Mucosa of stomach (tissue), 1 donor: ENCODE results near the gene ADAMTS13.

Source experiments
- H3K27me3 ChIP-seq: one replicate; pipeline ENCODE4 v1.7.0; 2013; ENCODE audit warnings: mild to moderate bottlenecking, low read length; ENCODE audit not compliant: control insufficient read depth, insufficient read depth
- H3K36me3 ChIP-seq: one replicate; pipeline ENCODE4 v1.7.0; 2013; ENCODE audit warnings: low read length; ENCODE audit not compliant: control insufficient read depth, insufficient read depth
- H3K4me1 ChIP-seq: one replicate; pipeline ENCODE4 v1.7.0; 2013; ENCODE audit warnings: mild to moderate bottlenecking, low read length; ENCODE audit not compliant: control insufficient read depth, insufficient read depth
- H3K4me3 ChIP-seq: one replicate; pipeline ENCODE4 v1.7.0; 2013; ENCODE audit warnings: low read length
- H3K9ac ChIP-seq: one replicate; pipeline ENCODE4 v1.7.0; 2013; ENCODE audit warnings: mild to moderate bottlenecking, low read length, moderate library complexity
- H3K9me3 ChIP-seq: one replicate; pipeline ENCODE4 v1.7.0; 2013; ENCODE audit warnings: mild to moderate bottlenecking, low read length, moderate library complexity; ENCODE audit not compliant: control insufficient read depth
- donor health status: Pancreatic carcinoma.

Gene ADAMTS13

GRCh38 chr9:133430244-133430643 lies 8.1 kb downstream of the ADAMTS13 start:
- peaks cover 18% of the 10 kb centered on the region for H3K4me1 ChIP-seq
- no peaks in the 10 kb centered on the region for H3K36me3 ChIP-seq
- no peaks in the 10 kb centered on the region for H3K9me3 ChIP-seq
- H3K27me3 ChIP-seq: peaks cover 3% of the 10 kb centered on the region
- no peak overlapping the region for H3K9ac ChIP-seq
- no peak overlapping the region for H3K4me3 ChIP-seq

GRCh38 chr9:133433351-133433843 lies 11.2 kb downstream of the ADAMTS13 start:
- Histone ChIP-seq H3K4me3 (no peak overlapping the region), H3K9ac (no peak overlapping the region), H3K27me3 (no peaks in the 10 kb centered on the region), H3K4me1 (no peaks in the 10 kb centered on the region), H3K9me3 (no peaks in the 10 kb centered on the region), H3K36me3 (no peaks in the 10 kb centered on the region)

GRCh38 chr9:133436681-133437080 lies 14.5 kb downstream of the ADAMTS13 start:
- no peaks in the 10 kb centered on the region for H3K9me3 ChIP-seq
- no peaks in the 10 kb centered on the region for H3K36me3 ChIP-seq
- H3K9ac ChIP-seq: no peak overlapping the region
- no peaks in the 10 kb centered on the region for H3K4me1 ChIP-seq
- no peaks in the 10 kb centered on the region for H3K27me3 ChIP-seq
- H3K4me3 ChIP-seq: no peak overlapping the region

- Histone ChIP-seq H3K4me1 (no peaks in the 10 kb centered on the region), H3K4me3 (no peak overlapping the region), H3K27me3 (no peaks in the 10 kb centered on the region), H3K36me3 (no peaks in the 10 kb centered on the region), H3K9me3 (no peaks in the 10 kb centered on the region), H3K9ac (no peak overlapping the region)
Measured at GRCh38 chr9:133437753-133438531, 15.8 kb downstream of the ADAMTS13 start.

GRCh38 chr9:133439337-133439736 lies 17.2 kb downstream of the ADAMTS13 start:
- Histone ChIP-seq H3K9ac (no peak overlapping the region), H3K4me3 (no peak overlapping the region), H3K4me1 (no peaks in the 10 kb centered on the region), H3K27me3 (no peaks in the 10 kb centered on the region), H3K9me3 (no peaks in the 10 kb centered on the region), H3K36me3 (no peaks in the 10 kb centered on the region)

- Histone ChIP-seq H3K4me3 (no peak overlapping the region), H3K27me3 (no peaks in the 10 kb centered on the region), H3K4me1 (no peaks in the 10 kb centered on the region), H3K9me3 (no peaks in the 10 kb centered on the region), H3K9ac (no peak overlapping the region), H3K36me3 (no peaks in the 10 kb centered on the region)
Measured at GRCh38 chr9:133440874-133441273, 18.7 kb downstream of the ADAMTS13 start.

GRCh38 chr9:133441571-133441970 lies 19.4 kb downstream of the ADAMTS13 start:
- H3K4me3 ChIP-seq: no peak overlapping the region

GRCh38 chr9:133443248-133443647 lies 21.1 kb downstream of the ADAMTS13 start:
- H3K4me1 ChIP-seq: peaks cover under 1% of the 10 kb centered on the region
- H3K36me3 ChIP-seq: no peaks in the 10 kb centered on the region
- no peak overlapping the region for H3K4me3 ChIP-seq

More at GRCh38 chr9:133441571-133441970, 19.4 kb downstream of the ADAMTS13 start:
- no peaks in the 10 kb centered on the region for H3K9me3 ChIP-seq
- no peaks in the 10 kb centered on the region for H3K4me1 ChIP-seq
- no peaks in the 10 kb centered on the region for H3K36me3 ChIP-seq
- H3K27me3 ChIP-seq: no peaks in the 10 kb centered on the region
- no peak overlapping the region for H3K9ac ChIP-seq

GRCh38 chr9:133443982-133444381 lies 21.8 kb downstream of the ADAMTS13 start:
- H3K9ac ChIP-seq: no peak overlapping the region
- peaks cover 8% of the 10 kb centered on the region for H3K4me1 ChIP-seq
- no peaks in the 10 kb centered on the region for H3K9me3 ChIP-seq
- H3K27me3 ChIP-seq: no peaks in the 10 kb centered on the region
- H3K4me3 ChIP-seq: no peak overlapping the region
- no peaks in the 10 kb centered on the region for H3K36me3 ChIP-seq

More at GRCh38 chr9:133443248-133443647, 21.1 kb downstream of the ADAMTS13 start:
- H3K9me3 ChIP-seq: no peaks in the 10 kb centered on the region
- no peaks in the 10 kb centered on the region for H3K27me3 ChIP-seq
- H3K9ac ChIP-seq: no peak overlapping the region

- no peaks in the 10 kb centered on the region for H3K36me3 ChIP-seq
- H3K9me3 ChIP-seq: no peaks in the 10 kb centered on the region
- H3K27me3 ChIP-seq: no peaks in the 10 kb centered on the region
- no peak overlapping the region for H3K4me3 ChIP-seq
- peaks cover 22% of the 10 kb centered on the region for H3K4me1 ChIP-seq
- H3K9ac ChIP-seq: no peak overlapping the region
Measured at GRCh38 chr9:133445293-133445969, 23.3 kb downstream of the ADAMTS13 start.

- Histone ChIP-seq H3K9me3 (no peaks in the 10 kb centered on the region), H3K36me3 (no peaks in the 10 kb centered on the region), H3K4me1 (peaks cover 26% of the 10 kb centered on the region), H3K9ac (no peak overlapping the region), H3K4me3 (no peak overlapping the region), H3K27me3 (no peaks in the 10 kb centered on the region)
Measured at GRCh38 chr9:133448487-133448972, 26.4 kb downstream of the ADAMTS13 start.

GRCh38 chr9:133449760-133450159 lies 27.6 kb downstream of the ADAMTS13 start:
- Histone ChIP-seq H3K27me3 (no peaks in the 10 kb centered on the region), H3K36me3 (no peaks in the 10 kb centered on the region), H3K4me1 (peaks cover 26% of the 10 kb centered on the region), H3K4me3 (no peak overlapping the region), H3K9me3 (no peaks in the 10 kb centered on the region), H3K9ac (no peak overlapping the region)
